Measurements from ENCODE around the gene GLP1R. TPM values are rescaled to one million over a fixed set of nuclear protein-coding genes. Genes with fewer than 3 reads are reported as not detected.

GLP1R gene
- total RNA-seq, 1 experiment from 2014 or later = 1.8 TPM

DNA sequence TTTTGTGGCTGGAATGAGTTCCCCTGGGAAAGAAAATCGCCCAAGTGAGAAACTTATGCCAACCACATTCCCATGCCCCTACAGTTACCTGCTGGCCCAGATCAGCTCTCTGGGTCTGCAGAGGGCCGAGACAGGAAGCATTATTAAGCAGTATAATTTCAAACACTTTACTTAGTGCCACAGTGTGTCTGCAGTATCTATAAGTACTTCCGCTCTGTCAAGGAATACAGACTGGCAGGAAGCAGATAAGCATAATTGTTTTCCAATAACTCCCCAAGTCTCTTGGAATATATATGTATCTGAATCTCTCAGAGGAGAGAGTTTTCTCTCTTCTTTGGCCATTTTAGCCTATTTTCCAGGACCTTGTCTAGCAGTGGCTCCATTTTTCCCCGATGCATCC, 41.5 kb downstream of the GLP1R start:
- no peak overlapping the region for H3K27ac Mint-ChIP-seq
- POLR2A ChIA-PET = no interaction called here
- H3K9me3 Mint-ChIP-seq = no peaks in the 10 kb centered on the region
- H3K4me3 Mint-ChIP-seq = no peak overlapping the region
- TF ChIP-seq ZNF396 (CRISPR knock-in tag; IDR thresholded peaks at IDR 0.05; ENCODE audit: borderline replicate concordance) (no peak), NR2C2 (CRISPR knock-in tag; IDR thresholded peaks at IDR 0.05) (no peak)
- peaks cover 49% of the 10 kb centered on the region for H3K4me1 Mint-ChIP-seq
- no peaks in the 10 kb centered on the region; the same call in 1 of the 2 replicates for H3K27me3 Mint-ChIP-seq (ENCODE audit: low read depth)
- ATAC-seq (no peak), DNase-seq (ENCODE audit: low spot score) (no peak)
- CTCF ChIA-PET = interaction anchor here (1.2 to 4.5 kb wide), 4 partner anchors 12 to 118 kb away, joined by 3 to 68 read pairs (median 40); no protein-coding TSS in a partner anchor
- H3K36me3 Mint-ChIP-seq = no peaks in the 10 kb centered on the region

- TF ChIP-seq MAX (CRISPR knock-in tag; IDR thresholded peaks at IDR 0.05) (no peak), EMX1 (CRISPR knock-in tag; IDR thresholded peaks at IDR 0.05) (no peak), ZNF317 (CRISPR knock-in tag; IDR thresholded peaks at IDR 0.05; ENCODE audit: borderline replicate concordance, low read depth) (no peak), PRRX2 (CRISPR knock-in tag; IDR thresholded peaks at IDR 0.05) (no peak), MXD4 (CRISPR knock-in tag; IDR thresholded peaks at IDR 0.05; ENCODE audit: borderline replicate concordance) (no peak), TP53 (CRISPR knock-in tag; IDR thresholded peaks at IDR 0.05) (no peak), ZNF425 (CRISPR knock-in tag; conservative IDR thresholded peaks at IDR 0.05) (no peak), ZMAT4 (CRISPR knock-in tag; IDR thresholded peaks at IDR 0.05) (no peak), MYBL2 (CRISPR knock-in tag; IDR thresholded peaks at IDR 0.05) (no peak), MLX (CRISPR knock-in tag; IDR thresholded peaks at IDR 0.05) (no peak), OVOL2 (CRISPR knock-in tag; IDR thresholded peaks at IDR 0.05; ENCODE audit: borderline replicate concordance) (no peak)
- TF ChIP-seq, protein P1, sequence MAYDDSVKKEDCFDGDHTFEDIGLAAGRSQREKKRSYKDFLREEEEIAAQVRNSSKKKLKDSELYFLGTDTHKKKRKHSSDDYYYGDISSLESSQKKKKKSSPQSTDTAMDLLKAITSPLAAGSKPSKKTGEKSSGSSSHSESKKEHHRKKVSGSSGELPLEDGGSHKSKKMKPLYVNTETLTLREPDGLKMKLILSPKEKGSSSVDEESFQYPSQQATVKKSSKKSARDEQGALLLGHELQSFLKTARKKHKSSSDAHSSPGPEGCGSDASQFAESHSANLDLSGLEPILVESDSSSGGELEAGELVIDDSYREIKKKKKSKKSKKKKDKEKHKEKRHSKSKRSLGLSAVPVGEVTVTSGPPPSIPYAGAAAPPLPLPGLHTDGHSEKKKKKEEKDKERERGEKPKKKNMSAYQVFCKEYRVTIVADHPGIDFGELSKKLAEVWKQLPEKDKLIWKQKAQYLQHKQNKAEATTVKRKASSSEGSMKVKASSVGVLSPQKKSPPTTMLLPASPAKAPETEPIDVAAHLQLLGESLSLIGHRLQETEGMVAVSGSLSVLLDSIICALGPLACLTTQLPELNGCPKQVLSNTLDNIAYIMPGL (CRISPR knock-in tag; IDR thresholded peaks at IDR 0.05) = no peak
- TF ChIP-seq, protein P2, sequence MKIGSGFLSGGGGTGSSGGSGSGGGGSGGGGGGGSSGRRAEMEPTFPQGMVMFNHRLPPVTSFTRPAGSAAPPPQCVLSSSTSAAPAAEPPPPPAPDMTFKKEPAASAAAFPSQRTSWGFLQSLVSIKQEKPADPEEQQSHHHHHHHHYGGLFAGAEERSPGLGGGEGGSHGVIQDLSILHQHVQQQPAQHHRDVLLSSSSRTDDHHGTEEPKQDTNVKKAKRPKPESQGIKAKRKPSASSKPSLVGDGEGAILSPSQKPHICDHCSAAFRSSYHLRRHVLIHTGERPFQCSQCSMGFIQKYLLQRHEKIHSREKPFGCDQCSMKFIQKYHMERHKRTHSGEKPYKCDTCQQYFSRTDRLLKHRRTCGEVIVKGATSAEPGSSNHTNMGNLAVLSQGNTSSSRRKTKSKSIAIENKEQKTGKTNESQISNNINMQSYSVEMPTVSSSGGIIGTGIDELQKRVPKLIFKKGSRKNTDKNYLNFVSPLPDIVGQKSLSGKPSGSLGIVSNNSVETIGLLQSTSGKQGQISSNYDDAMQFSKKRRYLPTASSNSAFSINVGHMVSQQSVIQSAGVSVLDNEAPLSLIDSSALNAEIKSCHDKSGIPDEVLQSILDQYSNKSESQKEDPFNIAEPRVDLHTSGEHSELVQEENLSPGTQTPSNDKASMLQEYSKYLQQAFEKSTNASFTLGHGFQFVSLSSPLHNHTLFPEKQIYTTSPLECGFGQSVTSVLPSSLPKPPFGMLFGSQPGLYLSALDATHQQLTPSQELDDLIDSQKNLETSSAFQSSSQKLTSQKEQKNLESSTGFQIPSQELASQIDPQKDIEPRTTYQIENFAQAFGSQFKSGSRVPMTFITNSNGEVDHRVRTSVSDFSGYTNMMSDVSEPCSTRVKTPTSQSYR (CRISPR knock-in tag; IDR thresholded peaks at IDR 0.05) = no peak
- H3K4me1 Mint-ChIP-seq = peaks cover 44% of the 10 kb centered on the region
- CTCF ChIA-PET = interaction anchor here (1.2 to 4.5 kb wide), 10 partner anchors 11 to 219 kb away, joined by 3 to 68 read pairs (median 6); no protein-coding TSS in a partner anchor
Observed at GRCh38 chr6:39091220-39091619, 42.6 kb downstream of the GLP1R start.

More at GRCh38 chr6:39091220-39091619, 42.6 kb downstream of the GLP1R start:
- no peaks in the 10 kb centered on the region; the same call in 1 of the 2 replicates for H3K27me3 Mint-ChIP-seq (ENCODE audit: low read depth)
- H3K9me3 Mint-ChIP-seq = no peaks in the 10 kb centered on the region
- H3K27ac Mint-ChIP-seq = no peak overlapping the region
- no peak overlapping the region for H3K4me3 Mint-ChIP-seq
- POLR2A ChIA-PET = no interaction called here
- no peak for ATAC-seq
- no peak for DNase-seq (ENCODE audit: low spot score)
- no peaks in the 10 kb centered on the region for H3K36me3 Mint-ChIP-seq

Measured in WTC11 (cell line).